GM19372 (cell line): ENCODE results near the gene SSTR4.

ENCODE experiments used
- ATAC-seq: cut with Tn5 transposase; IDR thresholded peaks from one replicate; pipeline ENCODE4 v1.9.1; 2021; ENCODE audit warnings: mild to moderate bottlenecking, low read depth, moderate library complexity; ENCODE audit not compliant: unreplicated experiment

The SSTR4 gene

DNA sequence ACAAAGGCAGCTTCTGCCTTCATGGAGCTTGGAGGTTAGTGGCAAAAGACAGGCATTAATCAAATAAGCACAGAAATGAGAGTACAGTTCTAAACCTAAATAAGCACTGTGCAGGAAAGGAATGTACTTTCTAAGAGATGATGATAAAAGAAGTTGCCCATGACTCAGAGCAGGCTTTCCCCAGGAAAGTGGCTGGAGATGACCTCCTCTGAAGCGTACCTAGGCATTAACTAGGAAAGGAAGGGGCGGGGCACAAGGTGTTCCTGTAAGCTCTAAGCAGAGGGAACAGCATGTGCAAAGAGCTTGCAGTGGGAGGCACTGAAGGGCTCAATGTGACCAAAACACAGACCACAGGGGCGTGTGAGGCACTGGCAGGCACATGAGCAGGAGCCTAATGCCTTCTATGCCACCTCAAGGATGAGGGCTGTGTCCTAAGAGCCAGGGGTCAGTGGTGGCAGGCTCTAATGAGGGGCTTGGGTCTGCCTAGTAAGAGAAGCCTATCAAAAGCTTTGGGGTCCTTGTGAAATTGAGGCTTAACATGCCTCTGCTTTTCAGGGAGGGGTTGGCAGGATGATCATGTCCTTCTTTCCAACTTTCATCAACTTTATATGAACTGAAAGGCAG lies 4.9 kb downstream of the SSTR4 start:
- ATAC-seq: no peak

DNA sequence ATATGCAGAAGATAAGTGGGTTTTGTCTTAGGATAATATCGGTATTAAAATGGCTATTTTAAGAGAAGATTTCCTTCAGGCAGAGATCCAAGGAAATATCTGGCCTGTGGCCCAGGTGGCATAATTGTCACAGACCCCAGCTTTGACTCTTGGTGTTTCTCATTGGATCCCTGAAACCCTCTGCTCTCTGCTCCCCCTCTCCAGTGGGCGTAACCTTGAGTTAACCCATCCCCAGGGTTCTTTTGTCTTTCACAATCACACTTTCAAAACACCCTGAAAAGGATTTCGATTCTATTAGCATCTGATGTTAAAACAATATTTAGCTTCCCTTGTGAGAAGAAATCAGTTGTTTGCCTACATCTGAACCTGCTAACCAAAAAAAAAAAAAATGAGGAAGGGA lies 7.2 kb downstream of the SSTR4 start:
- no peak for ATAC-seq

DNA sequence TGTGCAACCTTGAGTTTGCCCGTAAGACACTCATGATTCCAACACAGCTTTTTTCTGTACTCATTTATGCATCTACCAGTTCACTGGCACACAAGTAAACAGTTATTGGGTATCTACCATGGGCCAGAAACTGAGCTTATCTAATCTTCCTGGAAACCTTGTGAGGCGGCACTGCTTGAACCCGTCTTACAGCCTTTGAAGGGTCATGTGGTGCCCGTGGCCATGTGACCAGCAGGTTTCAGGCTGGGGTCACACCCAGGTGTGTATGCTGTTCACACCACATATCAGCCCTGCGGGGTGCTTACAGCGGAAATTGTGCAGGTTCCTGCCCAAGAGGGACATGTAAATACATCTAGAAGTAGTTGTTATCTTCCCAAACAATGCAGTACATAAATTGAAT lies 8.3 kb downstream of the SSTR4 start:
- no peak for ATAC-seq

DNA sequence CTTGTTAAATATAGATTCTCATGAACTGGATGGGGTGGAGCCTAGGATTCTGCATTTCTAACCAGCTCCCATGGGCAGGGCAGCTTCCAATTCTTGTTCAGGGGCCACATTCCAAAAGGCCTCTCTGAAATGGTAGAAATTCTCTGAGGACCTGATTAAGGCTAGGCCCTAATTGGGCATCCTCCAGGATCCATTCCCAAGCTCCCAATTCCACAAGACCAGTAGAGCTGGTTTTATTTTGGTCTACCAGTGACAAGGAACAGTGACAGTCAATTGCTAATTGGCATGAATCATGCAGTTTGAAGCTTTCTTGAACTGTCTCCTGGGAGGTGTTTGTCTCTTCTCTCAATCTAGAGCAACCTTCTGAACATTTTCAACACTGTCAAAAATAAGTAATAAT lies 11.3 kb downstream of the SSTR4 start:
- ATAC-seq: no peak

DNA sequence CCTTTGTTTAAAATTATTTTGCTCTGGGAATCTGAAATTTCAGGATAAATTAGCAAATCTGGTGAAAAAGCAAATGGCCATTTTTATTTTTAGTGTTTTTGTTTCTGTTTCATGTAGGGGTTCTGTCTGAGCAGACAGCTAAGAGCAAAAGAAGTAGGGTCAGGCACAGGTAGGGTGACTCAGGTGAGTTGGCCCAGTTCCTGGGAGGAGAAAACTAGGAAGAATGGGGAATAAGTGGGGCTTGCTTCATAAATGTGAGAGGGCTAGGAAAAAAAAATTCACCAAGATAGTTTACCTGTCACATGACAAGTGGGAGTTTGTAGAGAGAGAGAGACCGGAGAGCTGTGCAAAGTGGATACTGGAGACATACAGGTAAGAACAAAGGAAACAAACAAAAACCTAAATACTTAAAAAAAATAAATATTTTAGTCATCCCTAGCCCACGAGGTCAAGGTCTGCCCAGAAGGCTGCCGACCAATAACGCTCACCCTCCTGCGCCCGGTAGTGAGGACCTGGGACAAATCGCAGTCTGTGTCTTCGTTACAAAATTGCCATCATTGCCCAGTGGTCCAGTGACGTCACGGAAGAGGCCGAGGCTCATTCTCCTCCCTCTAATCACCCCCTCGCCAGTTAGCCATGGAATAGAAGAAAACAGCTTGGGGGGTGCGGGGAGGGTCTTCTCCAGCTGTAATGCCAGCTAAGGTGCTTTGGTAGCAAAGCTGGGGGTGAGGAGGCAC lies 12.1 kb downstream of the SSTR4 start:
- ATAC-seq: no peak

DNA sequence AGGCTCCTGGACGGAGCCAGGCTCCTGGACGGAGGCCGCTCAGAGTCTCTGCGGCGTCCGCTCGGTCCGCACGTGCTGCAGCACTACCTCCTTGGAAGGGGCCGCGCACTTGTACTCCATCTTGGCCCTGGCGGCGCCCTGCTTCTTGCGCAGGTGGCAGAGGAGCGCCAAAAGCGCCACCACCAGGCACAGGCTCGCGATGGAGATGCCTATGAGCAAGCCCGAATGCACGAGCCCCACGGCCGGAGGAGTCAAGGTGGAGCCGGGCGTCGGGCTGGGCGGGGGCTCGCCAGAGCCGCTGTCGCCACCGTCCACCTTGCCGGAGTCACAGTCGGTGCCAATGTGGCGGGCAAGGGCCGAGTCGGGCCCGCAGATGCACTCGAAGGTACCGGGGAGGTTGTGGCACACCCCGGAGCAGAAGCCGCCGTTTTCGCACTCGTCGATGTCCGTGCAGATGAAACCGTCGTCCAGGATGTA lies 12.7 kb downstream of the SSTR4 start:
- no peak for ATAC-seq

DNA sequence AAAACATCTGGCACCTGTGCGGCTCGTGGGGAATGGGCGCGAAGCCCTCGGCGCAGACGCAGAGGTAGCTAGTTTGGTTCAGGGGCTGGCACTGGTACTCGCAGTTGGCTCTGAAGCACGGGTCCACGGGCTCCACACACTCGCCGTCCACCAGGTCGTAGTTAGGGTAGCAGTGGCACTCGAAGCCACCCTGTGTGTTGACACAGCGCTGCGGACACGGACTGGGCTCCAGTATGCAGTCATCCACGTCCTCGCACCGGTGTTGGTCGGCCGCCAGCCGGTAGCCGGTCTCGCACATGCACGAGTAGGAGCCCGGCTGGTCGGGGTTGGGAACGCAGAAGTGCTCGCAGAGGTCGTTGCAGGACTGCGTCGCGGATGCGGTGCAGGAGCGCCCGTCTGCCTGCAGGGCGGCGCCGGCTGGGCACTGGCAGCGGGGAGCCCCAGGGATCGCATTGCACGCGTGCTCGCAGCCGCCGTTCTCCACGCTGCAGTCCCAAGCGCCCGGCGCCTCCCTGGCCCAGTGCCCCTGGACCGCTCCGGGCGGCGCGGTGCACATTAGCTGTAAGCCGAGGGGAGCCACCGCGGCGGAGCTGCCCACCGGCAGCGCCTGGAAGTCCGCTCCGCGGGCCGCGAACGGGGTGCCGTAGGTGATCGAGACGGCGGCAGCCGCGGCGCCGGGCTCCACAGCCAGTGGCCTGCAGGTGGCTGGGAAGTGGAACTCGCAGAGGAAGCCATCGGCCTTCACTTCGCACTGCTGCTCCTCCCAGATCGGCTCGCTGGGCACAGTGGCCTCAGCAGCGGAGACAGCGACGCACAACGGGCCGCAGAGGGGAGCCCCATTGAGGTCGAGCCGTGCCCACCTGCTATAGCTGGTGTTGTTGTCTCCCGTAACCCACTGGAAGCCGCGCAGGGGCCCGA lies 13.4 kb downstream of the SSTR4 start:
- ATAC-seq: no peak

DNA sequence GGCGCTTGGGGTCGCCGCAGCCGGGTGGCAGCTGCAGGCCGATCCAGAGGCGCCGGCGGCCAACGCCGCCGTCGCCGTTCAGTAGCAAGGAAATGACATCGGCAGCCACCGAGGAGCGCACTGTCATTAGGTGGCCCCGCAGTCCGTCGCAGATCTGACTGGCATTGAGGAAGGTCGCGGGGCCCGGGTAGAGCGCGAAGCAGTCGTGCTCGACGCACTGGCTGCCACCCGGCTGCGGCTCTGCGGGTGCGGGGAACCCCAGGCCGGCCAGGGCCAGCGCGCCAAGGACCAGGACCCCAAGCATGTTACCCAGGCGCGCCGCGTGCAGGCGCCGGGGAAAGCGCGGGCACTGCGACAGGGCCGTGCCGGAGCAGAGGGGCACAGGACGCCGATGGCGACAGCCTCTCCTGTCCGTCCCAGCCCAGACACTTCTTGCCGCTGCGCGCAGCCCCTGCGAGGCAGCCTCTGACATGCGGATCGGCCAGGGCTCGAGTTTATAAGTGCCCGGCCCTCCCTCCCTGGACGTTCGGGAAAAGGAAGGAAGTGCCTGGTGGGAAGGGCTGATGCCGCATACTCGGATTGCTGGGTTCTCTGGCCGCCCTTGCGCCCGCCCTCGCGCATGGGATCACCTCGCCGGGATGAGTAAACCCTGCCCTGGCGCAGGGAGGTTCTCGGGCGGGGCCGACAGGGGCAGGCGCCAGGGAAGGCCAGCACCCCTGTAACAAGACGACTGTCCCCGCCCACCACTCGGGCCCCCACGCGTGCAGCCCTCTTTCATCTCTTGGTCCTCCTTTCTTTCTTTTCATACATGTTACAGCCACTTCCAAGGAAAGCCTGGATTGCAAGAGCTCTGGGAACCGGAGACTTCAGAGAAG lies 14.3 kb downstream of the SSTR4 start, which contains the start of gene THBD:
THBD (minus strand) TSS at position 472 of the 875 bp plus-strand sequence; CDS start at position 304, 168 bp downstream.
- ATAC-seq: no peak

DNA sequence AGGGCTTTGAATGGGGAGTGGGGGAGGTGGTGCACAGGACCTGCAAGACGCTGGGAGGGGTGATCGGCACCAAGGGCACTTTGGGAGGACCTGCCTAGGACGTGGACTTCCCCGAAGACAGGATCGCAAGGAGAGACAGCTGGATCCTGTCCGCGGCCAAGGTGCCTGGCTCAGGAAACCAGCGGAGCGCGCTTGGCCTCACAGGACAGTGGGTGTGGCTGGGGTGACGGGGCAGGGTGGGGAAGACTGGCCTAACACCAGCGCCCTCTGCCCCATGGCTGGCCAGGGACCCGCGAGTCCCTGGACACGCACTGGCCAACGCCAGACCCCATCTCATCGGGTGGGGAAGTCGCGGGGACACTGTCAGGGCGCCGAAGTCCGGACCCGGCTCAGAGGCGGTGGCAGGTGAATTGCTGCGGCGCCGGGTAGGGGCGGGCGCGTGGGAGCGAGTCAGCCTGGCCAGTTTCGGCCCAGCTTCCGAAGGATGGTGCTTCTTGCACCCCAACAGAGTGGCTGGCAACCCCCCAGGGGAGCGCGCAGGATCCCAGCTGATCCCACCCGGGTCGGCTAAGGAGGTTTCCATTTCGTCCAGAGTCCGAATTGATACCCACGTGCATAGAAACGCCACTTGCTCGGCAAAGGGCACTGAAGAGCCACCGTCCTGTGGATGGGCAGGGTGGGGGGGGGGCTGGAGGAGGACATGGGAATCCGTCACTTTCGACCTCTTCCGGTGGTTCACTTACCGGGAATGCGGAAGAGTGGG lies 15.1 kb downstream of the SSTR4 start:
- no peak for ATAC-seq

DNA sequence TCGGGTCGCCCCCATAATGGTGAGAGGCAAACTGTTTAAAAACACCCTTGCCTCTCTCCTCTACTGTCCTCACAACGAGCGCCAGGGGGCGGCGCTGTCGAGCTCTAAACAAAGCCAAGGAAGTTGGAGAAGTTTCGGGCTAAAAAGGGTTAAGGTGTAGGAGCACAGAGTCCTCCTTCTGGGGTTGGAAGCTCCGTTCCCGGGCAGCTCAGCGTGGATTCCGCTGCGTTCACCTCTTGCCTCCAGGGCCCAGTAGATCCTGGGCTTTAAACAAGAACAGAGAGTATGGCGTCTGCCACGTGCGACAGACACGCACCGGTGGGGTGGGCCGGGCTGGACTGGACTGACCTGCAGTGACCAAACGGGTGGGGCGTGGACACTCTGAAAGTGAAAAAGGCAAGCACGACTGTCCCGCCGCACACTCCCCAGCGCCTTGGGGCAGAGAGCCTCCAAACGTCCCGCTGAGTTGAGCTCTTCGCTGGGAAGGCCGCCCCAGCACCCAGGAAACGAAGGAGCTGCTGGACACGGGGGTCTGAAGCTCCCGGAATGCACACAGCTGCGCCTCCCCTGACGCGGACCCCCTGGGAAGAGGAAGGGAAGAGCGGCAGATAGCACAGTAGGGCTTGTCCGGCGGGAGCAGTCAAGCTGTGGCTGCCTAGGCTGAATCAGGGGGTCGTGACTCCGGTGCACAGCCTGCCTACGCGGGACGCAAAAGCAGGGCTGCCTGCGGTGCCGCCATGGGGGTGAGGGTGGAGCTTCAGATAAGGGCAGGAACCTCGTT lies 15.9 kb downstream of the SSTR4 start:
- ATAC-seq: no peak

DNA sequence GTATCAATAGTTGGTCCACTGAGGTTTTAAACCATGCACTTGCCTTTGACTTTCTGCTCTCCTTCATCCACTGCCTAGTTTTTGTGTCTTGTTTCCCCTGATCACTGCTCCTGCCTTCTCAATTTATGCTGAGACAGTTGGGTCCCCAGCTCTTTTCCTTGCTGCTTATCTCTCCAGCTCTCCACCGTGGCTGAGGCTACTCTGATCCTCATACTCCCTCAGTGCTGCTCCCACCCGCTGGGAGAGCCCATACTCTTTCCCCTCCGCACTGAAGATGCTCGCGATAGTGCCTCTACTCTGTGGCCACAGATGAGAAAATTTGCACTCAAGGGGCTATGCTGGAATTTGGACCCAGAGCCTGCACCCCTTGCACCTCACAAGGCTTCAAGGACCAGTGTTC lies 17.8 kb downstream of the SSTR4 start:
- ATAC-seq: no peak

DNA sequence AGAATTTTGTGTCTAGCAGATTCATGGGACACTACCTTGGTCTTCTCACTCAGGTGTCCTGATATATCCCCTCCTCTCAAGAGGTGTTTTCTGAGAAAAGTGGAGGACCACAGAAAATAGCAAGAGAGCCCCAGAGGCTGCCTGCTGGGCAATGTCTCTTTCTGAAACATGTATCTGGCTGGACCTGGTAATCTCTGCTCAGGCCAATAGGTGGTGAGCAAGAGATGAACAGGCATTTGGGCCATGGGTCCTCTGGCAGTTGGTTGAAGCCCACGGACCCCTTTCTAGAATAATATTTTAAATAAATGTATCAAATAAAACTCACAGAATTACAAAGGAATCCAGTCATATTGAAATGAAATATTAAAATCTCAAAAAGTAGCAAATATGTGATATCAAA lies 23.1 kb downstream of the SSTR4 start:
- ATAC-seq: no peak

DNA sequence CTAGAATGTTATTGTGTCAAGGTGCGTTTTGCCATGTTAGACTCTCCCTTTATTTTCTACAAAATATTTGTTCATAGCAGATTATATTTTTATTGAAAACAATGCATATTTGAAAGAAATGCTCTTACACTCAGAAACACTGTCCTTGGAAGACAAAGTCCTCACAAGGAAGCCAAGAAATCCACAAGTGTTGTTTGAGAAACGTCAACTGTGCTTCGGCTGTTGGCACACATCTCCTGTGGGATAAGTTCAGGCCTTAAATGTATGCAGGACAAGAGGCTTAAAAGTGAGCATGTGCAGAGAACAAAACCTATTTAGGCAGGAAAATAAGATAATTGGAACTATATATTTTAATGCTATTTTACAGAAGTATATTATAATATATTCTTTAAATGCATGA lies 23.9 kb downstream of the SSTR4 start:
- ATAC-seq: no peak

DNA sequence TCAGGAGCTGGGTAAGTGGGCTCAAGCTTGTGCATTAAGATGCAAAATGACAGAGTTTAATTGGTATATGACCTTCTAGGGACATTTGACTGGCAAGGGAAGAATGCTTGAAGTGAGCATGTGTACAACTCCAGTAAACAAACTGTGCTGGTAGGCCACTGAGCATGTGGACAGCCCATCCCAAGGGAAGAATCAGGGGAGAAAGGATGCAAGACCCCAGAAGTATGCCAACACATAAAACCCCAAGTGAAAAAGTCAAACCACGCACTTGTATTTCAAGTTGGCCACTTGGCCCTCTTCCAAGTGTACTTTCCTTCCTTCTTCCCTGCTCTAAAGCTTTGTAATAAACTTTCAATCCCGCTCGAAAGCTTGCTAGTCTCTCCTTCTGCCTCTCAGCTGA lies 24.7 kb downstream of the SSTR4 start:
- ATAC-seq: no peak

DNA sequence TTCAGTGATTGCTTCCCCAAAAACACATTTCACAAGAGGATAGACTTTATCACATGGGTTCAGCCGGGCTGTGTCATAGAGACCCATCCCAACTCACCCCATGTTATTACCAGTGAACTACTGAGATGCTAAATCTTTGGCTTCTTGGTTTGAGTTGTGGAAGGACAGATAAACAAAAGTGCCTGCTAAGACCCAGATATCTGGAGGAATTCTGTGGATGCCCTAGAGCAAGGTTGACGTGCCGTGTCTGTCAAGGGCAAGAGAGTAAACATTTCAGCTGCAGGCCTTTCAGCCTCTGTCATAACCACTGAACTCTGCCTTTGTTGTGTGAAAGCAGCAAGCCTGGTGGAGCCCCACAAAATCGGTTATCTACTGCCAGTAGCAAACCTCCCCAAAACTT lies 25.5 kb downstream of the SSTR4 start:
- no peak for ATAC-seq

DNA sequence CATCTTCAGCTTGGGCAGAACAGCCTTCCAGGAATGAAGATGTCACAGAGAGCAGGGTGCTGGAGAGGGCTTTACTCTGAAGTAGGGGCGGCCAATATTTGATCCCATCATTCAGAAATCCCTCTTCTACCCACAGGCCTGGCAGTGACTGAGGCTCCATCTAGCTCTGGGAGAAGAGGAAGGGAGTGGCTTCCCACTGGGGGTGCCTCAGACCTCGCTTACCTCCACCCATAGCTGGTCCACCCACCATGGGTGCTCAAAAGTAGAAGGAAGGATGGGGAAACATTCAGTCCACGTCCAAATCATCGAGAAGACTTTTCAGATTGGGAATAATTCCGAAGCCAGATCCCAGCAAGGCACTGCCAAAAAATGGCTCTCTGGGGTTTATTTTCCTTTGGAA lies 26.1 kb downstream of the SSTR4 start:
- ATAC-seq: no peak

DNA sequence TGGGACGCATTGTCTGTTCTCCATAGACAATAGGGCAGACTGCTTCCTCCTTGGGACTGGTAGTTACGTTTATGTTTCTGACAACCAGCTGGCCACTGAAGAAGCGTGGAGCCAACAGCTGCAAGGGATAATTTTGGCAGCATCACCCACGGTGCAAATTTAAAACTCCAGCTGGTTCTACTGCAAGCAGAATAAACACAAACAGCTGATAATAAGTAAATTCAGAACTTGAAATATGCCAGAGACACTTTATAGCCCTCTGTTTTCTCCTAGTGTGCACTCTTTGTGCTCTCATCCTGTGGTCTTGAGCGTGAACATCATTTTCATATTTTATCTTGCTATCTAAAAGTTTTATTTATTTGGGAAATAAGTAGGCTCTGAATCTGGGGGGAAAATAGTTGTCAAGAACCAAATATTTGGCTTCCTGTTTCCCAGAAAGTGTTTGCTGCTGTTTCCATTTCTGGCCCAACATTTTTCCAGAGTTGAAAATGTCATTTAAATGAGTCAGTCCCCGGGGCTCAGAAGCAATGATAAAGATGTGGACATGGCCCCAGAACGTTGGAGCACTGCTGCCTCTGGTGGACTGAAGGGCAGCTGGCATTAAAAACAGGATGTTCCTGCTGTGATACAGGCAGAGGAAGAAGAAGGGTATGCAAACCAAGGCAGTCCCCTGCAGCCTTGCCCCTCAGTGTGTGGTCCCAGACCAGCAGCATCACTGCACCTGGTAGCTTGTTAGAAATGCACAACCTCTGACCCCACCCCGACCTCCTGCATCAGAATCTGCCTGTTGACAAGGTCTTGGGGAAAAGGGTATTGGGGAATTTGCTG lies 26.8 kb downstream of the SSTR4 start:
- no peak for ATAC-seq

DNA sequence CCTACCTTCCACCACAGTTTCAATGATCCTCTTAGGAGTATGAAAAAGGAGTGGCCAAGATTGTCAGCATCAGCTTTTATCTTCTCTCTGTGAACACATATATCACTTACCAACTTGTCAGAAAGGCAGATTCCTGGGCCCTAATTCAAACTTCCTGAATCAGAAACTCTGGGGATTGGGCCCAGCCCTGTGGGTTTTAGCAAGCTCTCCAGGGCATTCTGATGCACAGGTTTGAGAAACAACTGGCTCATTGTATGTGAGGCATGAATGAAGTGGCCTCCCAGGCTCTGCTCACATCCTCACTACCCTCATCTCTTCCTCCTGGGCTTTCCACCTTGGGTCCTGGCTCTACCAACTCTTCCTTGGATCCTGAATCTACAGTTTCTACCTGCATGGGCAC lies 27.5 kb downstream of the SSTR4 start:
- no peak for ATAC-seq
